Lung (tissue), 12 donors: Measurements from ENCODE around the gene ST6GALNAC3. TPM values are rescaled to one million over a fixed set of nuclear protein-coding genes. Genes with fewer than 3 reads are reported as not detected.

Experiments
- ATAC-seq: fragments of 200-7000 bp; cut with Tn5 transposase; one replicate; pipeline ENCODE4 v1.9.1; 2020; ENCODE audit warnings: moderate number of reproducible peaks; ENCODE audit not compliant: insufficient read depth, low FRiP score
- DNase-seq, 3 donors: peaks; one replicate each; pipeline ENCODE4 v3.0.0-alpha.2; 2013 to 2017
- H3K27ac ChIP-seq, 2 donors: one replicate each; pipeline ENCODE4 v1.5.1; 2013; ENCODE audit warnings: mild to moderate bottlenecking in 2 of 2, moderate library complexity in 2 of 2, control low read depth in 1 of 2, inconsistent platforms in 1 of 2, low read depth in 1 of 2, low read length in 1 of 2
- H3K27me3 ChIP-seq, 3 donors: one replicate each; pipeline ENCODE4 v1.5.1; 2013; ENCODE audit warnings: low read length in 2 of 3; ENCODE audit not compliant: control insufficient read depth in 3 of 3, insufficient read depth in 3 of 3
- H3K36me3 ChIP-seq, 4 donors: one replicate each; pipeline ENCODE4 v1.5.1; 2013; ENCODE audit warnings: low read length in 4 of 4, mild to moderate bottlenecking in 1 of 4, moderate library complexity in 1 of 4; ENCODE audit not compliant: control insufficient read depth in 4 of 4, insufficient read depth in 4 of 4
- H3K4me1 ChIP-seq, 5 donors: one replicate each; pipeline ENCODE4 v1.5.1; 2013; ENCODE audit warnings: low read length in 5 of 5, mild to moderate bottlenecking in 2 of 5, moderate library complexity in 1 of 5; ENCODE audit not compliant: control insufficient read depth in 5 of 5, insufficient read depth in 5 of 5
- H3K4me3 ChIP-seq: one replicate; pipeline ENCODE4 v1.5.1; 2013; ENCODE audit warnings: mild to moderate bottlenecking, control low read depth, moderate library complexity
- H3K9ac ChIP-seq, 2 donors: one replicate each; pipeline ENCODE4 v1.5.1; 2013; ENCODE audit warnings: low read length in 2 of 2, control low read depth in 1 of 2; ENCODE audit not compliant: insufficient read depth in 1 of 2
- H3K9me3 ChIP-seq, 4 donors: one replicate each; pipeline ENCODE4 v1.5.1; 2013; ENCODE audit warnings: low read length in 3 of 4, mild to moderate bottlenecking in 1 of 4, moderate library complexity in 1 of 4; ENCODE audit not compliant: control insufficient read depth in 4 of 4, insufficient read depth in 3 of 4
- CTCF ChIP-seq: IDR thresholded peaks from 2 replicates; pipeline ENCODE4 v1.5.1; 2012; ENCODE audit warnings: mild to moderate bottlenecking; ENCODE audit errors: control extremely low read depth, extremely low read depth
- WGBS, 2 donors: extraction: QIAGEN DNeasy Blood & Tissue Kit; methylation state at CpG; one replicate each; pipeline ENCODE4 v1.1.7; 2013; 5-methylcytosine and 5-hydroxymethylcytosine counted together
- polyA plus RNA-seq, 2 donors: library from polyadenylated mRNA; stranded (reverse); fragments of 200-250 nt; gene quantifications; one replicate each; pipeline ENCODE4 v1.2.1, GENCODE V29; 2013
- total RNA-seq, 2 donors: library from RNA; depleted of rRNA in 1 of 2; stranded (reverse); fragments of >200 nt in 1 of 2; gene quantifications; one replicate each; pipeline ENCODE4 v1.2.1, GENCODE V29; 2014 to 2021
- donor health status: control.
- donor health status: control.
- donor health status: Bipolar disorder and iron deficiency.
- donor health status: healthy.
- donor health status: DM: yes; HTN: yes; CAD: no.

The ST6GALNAC3 gene
- total and polyA plus RNA-seq, 4 donors = 2.7 to 17.9 (median 12.2) TPM

DNA sequence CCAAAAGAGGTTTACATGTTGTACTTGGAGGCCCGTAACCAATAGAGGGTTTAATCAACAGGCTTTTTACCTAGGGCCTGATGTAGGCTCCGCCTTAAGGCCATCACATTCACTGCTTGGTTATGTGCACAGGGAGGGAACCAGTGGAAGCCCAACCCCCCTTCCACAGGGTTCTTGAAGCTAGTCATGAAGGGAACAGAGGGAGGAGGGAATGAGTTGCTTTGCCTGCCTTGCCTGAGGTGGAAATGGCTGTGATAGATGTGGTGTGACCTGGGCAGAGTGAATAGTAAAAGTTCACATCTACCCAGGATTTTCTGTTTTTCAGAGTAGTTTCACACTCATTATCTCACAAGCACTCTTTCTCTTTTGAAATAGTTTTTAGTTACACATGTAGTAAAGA lies 215.1 kb downstream of the ST6GALNAC3 start:
- Histone ChIP-seq H3K9me3 (no peaks in the 10 kb centered on the region), H3K4me1 (peaks cover 0 to 4% (median 0%) of the 10 kb centered on the region in 5 donors), H3K9ac (no peak overlapping the region), H3K4me3 (no peak overlapping the region), H3K27me3 (no peaks in the 10 kb centered on the region), H3K36me3 (no peaks in the 10 kb centered on the region), H3K27ac (no peak overlapping the region)
- ATAC-seq (peak; percentile 16), DNase-seq (no peak)
- TF ChIP-seq CTCF = no peak
- WGBS, 2 donors = 93 to 94% methylated on average over 2 of the region's 2 CpGs

DNA sequence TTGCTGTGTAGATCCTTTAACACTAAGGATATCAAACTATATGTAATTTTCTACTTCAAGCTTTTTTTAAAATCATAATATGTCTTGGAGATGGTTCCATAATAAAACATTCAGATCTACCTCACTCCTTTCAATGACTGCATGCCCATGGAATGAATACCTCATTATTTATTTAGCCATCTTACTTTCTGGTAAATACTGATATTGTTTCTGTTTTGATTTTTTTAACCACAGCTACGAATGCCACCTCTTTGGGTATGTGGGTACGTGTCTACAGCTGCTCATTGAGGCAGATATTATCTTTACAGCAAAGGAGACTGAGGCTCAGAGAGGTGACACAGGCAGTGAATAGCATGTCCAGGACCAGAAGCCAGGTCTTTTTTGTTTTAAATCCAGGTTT lies 215.7 kb downstream of the ST6GALNAC3 start:
- Histone ChIP-seq H3K4me1 (peaks cover 0 to 4% (median 0%) of the 10 kb centered on the region in 5 donors), H3K36me3 (no peaks in the 10 kb centered on the region), H3K27ac (no peak overlapping the region), H3K9ac (no peak overlapping the region), H3K27me3 (no peaks in the 10 kb centered on the region), H3K9me3 (no peaks in the 10 kb centered on the region), H3K4me3 (no peak overlapping the region)
- DNase-seq = no peak
- TF ChIP-seq CTCF = no peak
- 82 to 83% methylated on average over 2 of the region's 2 CpGs for WGBS, 2 donors
- no peak for ATAC-seq

DNA sequence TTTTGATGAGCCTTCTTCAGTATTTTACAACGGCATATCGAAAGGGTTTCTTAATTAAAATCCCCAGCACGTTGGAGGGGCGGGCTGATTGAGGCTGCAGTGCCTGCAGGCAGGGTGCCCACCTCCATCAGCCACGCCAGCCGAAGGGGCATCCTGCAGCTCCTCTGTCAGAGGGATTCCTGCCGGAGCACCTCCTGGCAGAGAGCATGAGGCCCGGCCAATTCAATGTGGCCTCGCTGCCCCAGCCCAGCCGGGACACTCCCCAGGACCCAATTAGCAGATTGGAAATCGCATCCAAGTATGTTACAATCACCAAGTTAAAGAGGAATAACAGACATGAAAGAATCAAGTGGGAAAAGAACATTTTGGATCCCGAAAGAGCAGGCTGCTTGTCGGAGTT lies 216.6 kb downstream of the ST6GALNAC3 start:
- no peak for TF ChIP-seq CTCF
- Histone ChIP-seq H3K4me3 (no peak overlapping the region), H3K9me3 (no peaks in the 10 kb centered on the region), H3K4me1 (peaks cover 0 to 7% (median 0%) of the 10 kb centered on the region in 5 donors), H3K36me3 (no peaks in the 10 kb centered on the region), H3K9ac (no peak overlapping the region), H3K27me3 (no peaks in the 10 kb centered on the region), H3K27ac (no peak overlapping the region)
- WGBS, 2 donors = 93 to 94% methylated on average over 13 of the region's 13 CpGs
- ATAC-seq = no peak
- DNase-seq = no peak

- Histone ChIP-seq H3K27me3 (no peaks in the 10 kb centered on the region), H3K27ac (no peak overlapping the region), H3K4me1 (peaks cover 0 to 7% (median 0%) of the 10 kb centered on the region in 5 donors), H3K4me3 (no peak overlapping the region), H3K36me3 (no peaks in the 10 kb centered on the region), H3K9me3 (no peaks in the 10 kb centered on the region), H3K9ac (no peak overlapping the region)
- 72 to 92% methylated on average over 1 of the region's 1 CpG for WGBS, 2 donors
- no peak for TF ChIP-seq CTCF
- DNase-seq (no peak), ATAC-seq (no peak)
Measured at GRCh38 chr1:76291737-76292136, 217.2 kb downstream of the ST6GALNAC3 start.
